Measurements from ENCODE around the gene DUSP15.

DUSP15 gene

GRCh38 chr20:31858760-31859083 is 11.6 kb downstream of the DUSP15 start:
- Histone ChIP-seq H4K91ac (ENCODE audit: low read depth, low read length) (no peak overlapping the region), H2BK12ac (ENCODE audit: low read length) (no peak overlapping the region), H3K79me1 (ENCODE audit: low read length) (no peaks in the 10 kb centered on the region), H4K12ac (ENCODE audit: low read depth, low read length) (no peak overlapping the region), H2AFZ (ENCODE audit: insufficient read depth, low read length, poor library complexity) (no peak overlapping the region), H3K36me3 (ENCODE audit: control insufficient read depth in 1 of 2, insufficient read depth in 2 of 2, low read length in 2 of 2) (no peaks in the 10 kb centered on the region), H3K4me2 (ENCODE audit: low read length) (no peak overlapping the region), H3K4me1 (ENCODE audit: control insufficient read depth in 1 of 2, insufficient read depth in 2 of 2, low read length in 2 of 2) (peaks cover 12 to 14% of the 10 kb centered on the region in 2 experiments), H3K14ac (ENCODE audit: low read length) (no peak overlapping the region), H4K8ac (ENCODE audit: low read depth, low read length) (no peak overlapping the region), H2AK5ac (ENCODE audit: low read length) (no peak overlapping the region), H3K79me2 (ENCODE audit: control insufficient read depth, insufficient read depth, low read length, poor library complexity) (no peaks in the 10 kb centered on the region), H3K4ac (ENCODE audit: low read depth, low read length) (no peak overlapping the region), H3K18ac (ENCODE audit: low read length) (no peak overlapping the region), H2BK120ac (ENCODE audit: insufficient read depth, low read length, poor library complexity) (no peak overlapping the region), H3K27me3 (ENCODE audit: insufficient read depth, low read length) (no peaks in the 10 kb centered on the region), H3K9me3 (ENCODE audit: insufficient read depth, low read depth, low read length) (no peaks in the 10 kb centered on the region), H2BK5ac (ENCODE audit: low read depth, low read length, poor library complexity) (no peak overlapping the region), H3K9ac (ENCODE audit: low read length) (no peak overlapping the region), H3K4me3 (ENCODE audit: low read depth, low read length) (no peak overlapping the region), H3K27ac (ENCODE audit: low read depth, low read length) (no peak overlapping the region), H3K23ac (ENCODE audit: low read length) (no peak overlapping the region)
- DNase-seq = no peak
- WGBS (ENCODE audit: extremely low coverage, insufficient coverage, insufficient read length) = no CpG with 5 or more reads among the region's 3 CpGs

GRCh38 chr20:31857861-31858759 is 12.2 kb downstream of the DUSP15 start:
- WGBS (ENCODE audit: extremely low coverage, insufficient coverage, insufficient read length) = no CpG with 5 or more reads among the region's 15 CpGs
- no peak overlapping the region for H3K4ac ChIP-seq (ENCODE audit: low read depth, low read length)
- H4K91ac ChIP-seq (ENCODE audit: low read depth, low read length) = no peak overlapping the region
- peaks cover 12 to 14% of the 10 kb centered on the region in 2 experiments for H3K4me1 ChIP-seq (ENCODE audit: control insufficient read depth in 1 of 2, insufficient read depth in 2 of 2, low read length in 2 of 2)
- H3K79me2 ChIP-seq (ENCODE audit: control insufficient read depth, insufficient read depth, low read length, poor library complexity) = no peaks in the 10 kb centered on the region
- no peak overlapping the region for H2BK12ac ChIP-seq (ENCODE audit: low read length)
- H3K27me3 ChIP-seq (ENCODE audit: insufficient read depth, low read length) = no peaks in the 10 kb centered on the region
- H3K4me2 ChIP-seq (ENCODE audit: low read length) = no peak overlapping the region
- H2BK5ac ChIP-seq (ENCODE audit: low read depth, low read length, poor library complexity) = no peak overlapping the region
- no peak overlapping the region for H3K27ac ChIP-seq (ENCODE audit: low read depth, low read length)
- no peak for DNase-seq
- H2AK5ac ChIP-seq (ENCODE audit: low read length) = no peak overlapping the region
- H2AFZ ChIP-seq (ENCODE audit: insufficient read depth, low read length, poor library complexity) = no peak overlapping the region
- H4K12ac ChIP-seq (ENCODE audit: low read depth, low read length) = no peak overlapping the region
- no peak overlapping the region for H3K23ac ChIP-seq (ENCODE audit: low read length)
- H3K79me1 ChIP-seq (ENCODE audit: low read length) = no peaks in the 10 kb centered on the region
- no peak overlapping the region for H3K14ac ChIP-seq (ENCODE audit: low read length)
- H3K18ac ChIP-seq (ENCODE audit: low read length) = no peak overlapping the region
- H3K9ac ChIP-seq (ENCODE audit: low read length) = no peak overlapping the region
- H3K9me3 ChIP-seq (ENCODE audit: insufficient read depth, low read depth, low read length) = no peaks in the 10 kb centered on the region
- no peak overlapping the region for H2BK120ac ChIP-seq (ENCODE audit: insufficient read depth, low read length, poor library complexity)
- H3K36me3 ChIP-seq (ENCODE audit: control insufficient read depth in 1 of 2, insufficient read depth in 2 of 2, low read length in 2 of 2) = no peaks in the 10 kb centered on the region
- no peak overlapping the region for H3K4me3 ChIP-seq (ENCODE audit: low read depth, low read length)
- no peak overlapping the region for H4K8ac ChIP-seq (ENCODE audit: low read depth, low read length)

GRCh38 chr20:31856516-31856915 is 13.8 kb downstream of the DUSP15 start:
- Histone ChIP-seq H2AFZ (ENCODE audit: insufficient read depth, low read length, poor library complexity) (no peak overlapping the region), H3K27ac (ENCODE audit: low read depth, low read length) (no peak overlapping the region), H3K18ac (ENCODE audit: low read length) (no peak overlapping the region), H2BK5ac (ENCODE audit: low read depth, low read length, poor library complexity) (no peak overlapping the region), H3K36me3 (ENCODE audit: control insufficient read depth in 1 of 2, insufficient read depth in 2 of 2, low read length in 2 of 2) (no peaks in the 10 kb centered on the region), H2AK5ac (ENCODE audit: low read length) (no peak overlapping the region), H2BK12ac (ENCODE audit: low read length) (no peak overlapping the region), H2BK120ac (ENCODE audit: insufficient read depth, low read length, poor library complexity) (no peak overlapping the region), H3K4me2 (ENCODE audit: low read length) (no peak overlapping the region), H3K79me2 (ENCODE audit: control insufficient read depth, insufficient read depth, low read length, poor library complexity) (no peaks in the 10 kb centered on the region), H3K4me3 (ENCODE audit: low read depth, low read length) (no peak overlapping the region), H4K8ac (ENCODE audit: low read depth, low read length) (no peak overlapping the region), H4K12ac (ENCODE audit: low read depth, low read length) (no peak overlapping the region), H3K79me1 (ENCODE audit: low read length) (no peaks in the 10 kb centered on the region), H3K9ac (ENCODE audit: low read length) (no peak overlapping the region), H3K14ac (ENCODE audit: low read length) (no peak overlapping the region), H3K9me3 (ENCODE audit: insufficient read depth, low read depth, low read length) (no peaks in the 10 kb centered on the region), H4K91ac (ENCODE audit: low read depth, low read length) (no peak overlapping the region), H3K4me1 (ENCODE audit: control insufficient read depth in 1 of 2, insufficient read depth in 2 of 2, low read length in 2 of 2) (peaks cover 9 to 10% of the 10 kb centered on the region in 2 experiments), H3K27me3 (ENCODE audit: insufficient read depth, low read length) (no peaks in the 10 kb centered on the region), H3K23ac (ENCODE audit: low read length) (no peak overlapping the region), H3K4ac (ENCODE audit: low read depth, low read length) (no peak overlapping the region)
- no CpG with 5 or more reads among the region's 3 CpGs for WGBS (ENCODE audit: extremely low coverage, insufficient coverage, insufficient read length)
- DNase-seq = no peak

GRCh38 chr20:31853481-31853880 is 16.8 kb downstream of the DUSP15 start:
- no peak overlapping the region for H3K4ac ChIP-seq (ENCODE audit: low read depth, low read length)
- no peak overlapping the region for H3K9ac ChIP-seq (ENCODE audit: low read length)
- H3K36me3 ChIP-seq (ENCODE audit: control insufficient read depth in 1 of 2, insufficient read depth in 2 of 2, low read length in 2 of 2) = no peaks in the 10 kb centered on the region
- H3K4me2 ChIP-seq (ENCODE audit: low read length) = no peak overlapping the region
- no peak overlapping the region for H2BK5ac ChIP-seq (ENCODE audit: low read depth, low read length, poor library complexity)
- no peaks in the 10 kb centered on the region for H3K4me1 ChIP-seq (ENCODE audit: control insufficient read depth in 1 of 2, insufficient read depth in 2 of 2, low read length in 2 of 2)
- H2AFZ ChIP-seq (ENCODE audit: insufficient read depth, low read length, poor library complexity) = no peak overlapping the region
- H4K91ac ChIP-seq (ENCODE audit: low read depth, low read length) = no peak overlapping the region
- no peak overlapping the region for H3K18ac ChIP-seq (ENCODE audit: low read length)
- DNase-seq = no peak
- peaks cover 2% of the 10 kb centered on the region for H3K9me3 ChIP-seq (ENCODE audit: insufficient read depth, low read depth, low read length)
- H2BK120ac ChIP-seq (ENCODE audit: insufficient read depth, low read length, poor library complexity) = no peak overlapping the region
- H2AK5ac ChIP-seq (ENCODE audit: low read length) = no peak overlapping the region
- no peak overlapping the region for H3K27ac ChIP-seq (ENCODE audit: low read depth, low read length)
- H3K27me3 ChIP-seq (ENCODE audit: insufficient read depth, low read length) = peaks cover 2% of the 10 kb centered on the region
- no peaks in the 10 kb centered on the region for H3K79me1 ChIP-seq (ENCODE audit: low read length)
- H2BK12ac ChIP-seq (ENCODE audit: low read length) = no peak overlapping the region
- no peak overlapping the region for H3K4me3 ChIP-seq (ENCODE audit: low read depth, low read length)
- no peak overlapping the region for H4K8ac ChIP-seq (ENCODE audit: low read depth, low read length)
- H4K12ac ChIP-seq (ENCODE audit: low read depth, low read length) = no peak overlapping the region
- H3K14ac ChIP-seq (ENCODE audit: low read length) = no peak overlapping the region
- H3K79me2 ChIP-seq (ENCODE audit: control insufficient read depth, insufficient read depth, low read length, poor library complexity) = no peaks in the 10 kb centered on the region
- no CpG with 5 or more reads among the region's 7 CpGs for WGBS (ENCODE audit: extremely low coverage, insufficient coverage, insufficient read length)
- H3K23ac ChIP-seq (ENCODE audit: low read length) = no peak overlapping the region

Measured in trophoblast cell (in vitro differentiated cells and primary cell).